ENCODE measurements around the gene MYD88. TPM values are rescaled to one million over a fixed set of nuclear protein-coding genes. Genes with fewer than 3 reads are reported as not detected.

MYD88 gene
- total RNA-seq = 12.7 and 14.3 TPM in 2 replicates
- 44.7 and 51.4 TPM in 2 replicates for polyA plus RNA-seq

DNA sequence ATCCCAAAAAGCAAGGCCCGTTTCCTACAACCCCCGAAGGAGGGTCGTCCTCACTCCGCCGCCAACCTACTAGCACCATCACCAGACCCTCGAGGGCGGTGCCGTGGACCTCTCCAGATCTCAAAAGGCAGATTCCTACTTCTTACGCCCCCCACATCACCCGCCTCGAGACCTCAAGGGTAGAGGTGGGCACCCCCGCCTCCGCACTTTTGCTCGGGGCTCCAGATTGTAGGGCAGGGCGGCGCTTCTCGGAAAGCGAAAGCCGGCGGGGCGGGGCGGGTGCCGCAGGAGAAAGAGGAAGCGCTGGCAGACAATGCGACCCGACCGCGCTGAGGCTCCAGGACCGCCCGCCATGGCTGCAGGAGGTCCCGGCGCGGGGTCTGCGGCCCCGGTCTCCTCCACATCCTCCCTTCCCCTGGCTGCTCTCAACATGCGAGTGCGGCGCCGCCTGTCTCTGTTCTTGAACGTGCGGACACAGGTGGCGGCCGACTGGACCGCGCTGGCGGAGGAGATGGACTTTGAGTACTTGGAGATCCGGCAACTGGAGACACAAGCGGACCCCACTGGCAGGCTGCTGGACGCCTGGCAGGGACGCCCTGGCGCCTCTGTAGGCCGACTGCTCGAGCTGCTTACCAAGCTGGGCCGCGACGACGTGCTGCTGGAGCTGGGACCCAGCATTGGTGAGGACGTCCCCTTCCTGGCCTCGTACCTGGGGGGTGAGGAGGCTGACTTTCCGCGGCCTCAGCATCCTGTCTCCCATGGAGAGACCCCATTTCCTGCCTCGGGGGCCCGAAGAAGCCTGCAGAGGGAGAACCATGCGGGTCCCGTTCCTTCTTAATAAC lies at the start of gene MYD88:
Gene MYD88, plus strand, starts transcription at position 313 of the 842 bp plus-strand sequence. Its CDS starts 40 bp downstream, at position 353.
- WGBS (ENCODE audit: low lambda C conversion rate, missing lambda C conversion rate) = 3% methylated on average over 65 of the region's 65 CpGs
- Histone ChIP-seq H3K79me2 (peaks cover 52% of the 10 kb centered on the region), H3K4me1 (ENCODE audit: insufficient read depth) (peaks cover 34% of the 10 kb centered on the region), H3K9me3 (ENCODE audit: low read depth) (no peaks in the 10 kb centered on the region), H3K4me3 (peak within 1 kb of the TSS; percentile 89), H3K36me3 (replicated peaks; ENCODE audit: insufficient read depth, low read depth) (no peaks in the 10 kb centered on the region), H3K9me2 (replicated peaks; ENCODE audit: insufficient read depth) (no peaks in the 10 kb centered on the region), H3K27ac (peak within 1 kb of the TSS; percentile 96), H4K20me1 (ENCODE audit: insufficient read depth, poor library complexity, severe bottlenecking) (peaks cover 4% of the 10 kb centered on the region), H3K4me2 (peak within 1 kb of the TSS; percentile 79), H3K27me3 (no peaks in the 10 kb centered on the region), H2AFZ (peak within 1 kb of the TSS; percentile 98)
- TF ChIP-seq, protein P1, sequence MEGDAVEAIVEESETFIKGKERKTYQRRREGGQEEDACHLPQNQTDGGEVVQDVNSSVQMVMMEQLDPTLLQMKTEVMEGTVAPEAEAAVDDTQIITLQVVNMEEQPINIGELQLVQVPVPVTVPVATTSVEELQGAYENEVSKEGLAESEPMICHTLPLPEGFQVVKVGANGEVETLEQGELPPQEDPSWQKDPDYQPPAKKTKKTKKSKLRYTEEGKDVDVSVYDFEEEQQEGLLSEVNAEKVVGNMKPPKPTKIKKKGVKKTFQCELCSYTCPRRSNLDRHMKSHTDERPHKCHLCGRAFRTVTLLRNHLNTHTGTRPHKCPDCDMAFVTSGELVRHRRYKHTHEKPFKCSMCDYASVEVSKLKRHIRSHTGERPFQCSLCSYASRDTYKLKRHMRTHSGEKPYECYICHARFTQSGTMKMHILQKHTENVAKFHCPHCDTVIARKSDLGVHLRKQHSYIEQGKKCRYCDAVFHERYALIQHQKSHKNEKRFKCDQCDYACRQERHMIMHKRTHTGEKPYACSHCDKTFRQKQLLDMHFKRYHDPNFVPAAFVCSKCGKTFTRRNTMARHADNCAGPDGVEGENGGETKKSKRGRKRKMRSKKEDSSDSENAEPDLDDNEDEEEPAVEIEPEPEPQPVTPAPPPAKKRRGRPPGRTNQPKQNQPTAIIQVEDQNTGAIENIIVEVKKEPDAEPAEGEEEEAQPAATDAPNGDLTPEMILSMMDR (IDR thresholded peaks at IDR 0.05; ENCODE audit: poor library complexity) = no peak
- TF ChIP-seq EZH2 (IDR thresholded peaks at IDR 0.05; ENCODE audit: borderline replicate concordance) (no peak), EZH2phosphoT487 (IDR thresholded peaks at IDR 0.05; ENCODE audit: low read depth, severe bottlenecking, unreplicated experiment) (no peak)
- DNase-seq (ENCODE audit: low spot score) = peak; percentile 84

DNA sequence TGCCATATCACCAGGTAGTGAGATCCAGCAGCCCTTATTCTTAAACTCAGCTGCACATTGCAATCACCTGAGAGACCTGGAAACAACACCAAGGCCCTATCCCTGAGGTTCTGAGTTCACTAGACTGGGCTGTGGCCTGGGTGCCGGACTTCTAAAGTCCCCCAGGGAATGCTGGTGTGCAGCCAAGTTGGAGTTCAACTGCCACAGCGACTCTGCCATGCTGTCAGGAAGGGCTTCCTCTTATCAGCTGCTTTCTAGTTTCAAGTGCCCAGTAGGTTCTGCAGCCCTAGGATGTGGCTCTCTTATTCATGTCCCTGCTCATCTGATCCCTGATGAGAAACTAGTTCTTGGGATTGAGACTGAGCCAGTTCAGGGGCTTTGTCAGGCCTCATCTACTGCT lies 49.3 kb upstream of the MYD88 start:
- TF ChIP-seq EZH2 (IDR thresholded peaks at IDR 0.05; ENCODE audit: borderline replicate concordance) (no peak), EZH2phosphoT487 (IDR thresholded peaks at IDR 0.05; ENCODE audit: low read depth, severe bottlenecking, unreplicated experiment) (no peak)
- TF ChIP-seq, protein P1 (IDR thresholded peaks at IDR 0.05; ENCODE audit: poor library complexity) = no peak
- Histone ChIP-seq H3K9me2 (replicated peaks; ENCODE audit: insufficient read depth) (no peaks in the 10 kb centered on the region), H3K9me3 (ENCODE audit: low read depth) (no peaks in the 10 kb centered on the region), H3K27me3 (peaks cover 4% of the 10 kb centered on the region), H3K79me2 (no peaks in the 10 kb centered on the region), H3K4me3 (no peak overlapping the region), H4K20me1 (ENCODE audit: insufficient read depth, poor library complexity, severe bottlenecking) (no peaks in the 10 kb centered on the region), H3K27ac (no peak overlapping the region), H2AFZ (no peak overlapping the region), H3K4me1 (ENCODE audit: insufficient read depth) (no peaks in the 10 kb centered on the region), H3K4me2 (no peak overlapping the region), H3K36me3 (replicated peaks; ENCODE audit: insufficient read depth, low read depth) (no peaks in the 10 kb centered on the region)
- DNase-seq (ENCODE audit: low spot score) = no peak
- 92% methylated on average over 2 of the region's 2 CpGs for WGBS (ENCODE audit: low lambda C conversion rate, missing lambda C conversion rate)

DNA sequence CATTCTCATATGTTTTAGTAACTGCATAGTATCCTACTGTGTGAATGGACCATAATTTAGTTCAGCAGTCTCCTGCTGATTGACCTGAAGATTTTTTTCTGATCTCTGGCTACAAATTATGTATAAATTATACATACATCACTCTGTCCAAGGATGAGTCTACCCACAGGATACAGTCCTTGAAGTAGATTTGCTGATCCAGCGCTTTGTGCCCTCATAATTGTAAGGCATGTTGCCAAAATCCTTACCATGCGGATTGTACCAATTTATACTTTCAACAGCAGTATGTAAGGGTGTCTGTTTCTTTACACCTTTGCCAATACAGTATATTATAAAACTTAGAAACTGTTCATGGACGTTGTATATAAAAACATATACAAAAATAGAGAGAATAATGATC lies 48.0 kb upstream of the MYD88 start:
- Histone ChIP-seq H3K9me3 (ENCODE audit: low read depth) (no peaks in the 10 kb centered on the region), H3K36me3 (replicated peaks; ENCODE audit: insufficient read depth, low read depth) (no peaks in the 10 kb centered on the region), H3K27ac (no peak overlapping the region), H4K20me1 (ENCODE audit: insufficient read depth, poor library complexity, severe bottlenecking) (no peaks in the 10 kb centered on the region), H3K4me1 (ENCODE audit: insufficient read depth) (no peaks in the 10 kb centered on the region), H3K9me2 (replicated peaks; ENCODE audit: insufficient read depth) (no peaks in the 10 kb centered on the region), H2AFZ (no peak overlapping the region), H3K27me3 (peaks cover 4% of the 10 kb centered on the region), H3K4me3 (no peak overlapping the region), H3K4me2 (no peak overlapping the region), H3K79me2 (no peaks in the 10 kb centered on the region)
- WGBS (ENCODE audit: low lambda C conversion rate, missing lambda C conversion rate) = 93% methylated on average over 3 of the region's 3 CpGs
- TF ChIP-seq EZH2 (IDR thresholded peaks at IDR 0.05; ENCODE audit: borderline replicate concordance) (no peak), EZH2phosphoT487 (IDR thresholded peaks at IDR 0.05; ENCODE audit: low read depth, severe bottlenecking, unreplicated experiment) (no peak)
- TF ChIP-seq, protein P1 (IDR thresholded peaks at IDR 0.05; ENCODE audit: poor library complexity) = no peak
- no peak for DNase-seq (ENCODE audit: low spot score)
